Measurements from ENCODE around the gene SLC35A2.

SLC35A2 gene

GRCh38 chrX:48911412-48912182, at the start of gene SLC35A2:
Gene SLC35A2 (minus strand): TSS chrX:48911646. CDS start chrX:48911636, 10 bp downstream.
- DNase-seq, result peak; percentile 7

- DNase-seq, result no peak
These were observed 48.8 kb upstream of the SLC35A2 start for GRCh38 chrX:48960291-48960690.

GRCh38 chrX:48958635-48959094, 47.2 kb upstream of the SLC35A2 start:
- DNase-seq, result no peak

GRCh38 chrX:48957827-48958634, 46.6 kb upstream of the SLC35A2 start:
- peak; percentile 81 for DNase-seq

- no peak for DNase-seq
These were observed 46.0 kb upstream of the SLC35A2 start, which contains the start of gene OTUD5 for GRCh38 chrX:48957477-48957826. Gene OTUD5 (minus strand): TSS chrX:48957607. CDS start chrX:48957570, 37 bp downstream.

GRCh38 chrX:48956728-48957414, 45.4 kb upstream of the SLC35A2 start:
- no peak for DNase-seq

- DNase-seq, result no peak
These were observed 37.1 kb upstream of the SLC35A2 start for GRCh38 chrX:48948589-48948988.

GRCh38 chrX:48945517-48946348, 34.3 kb upstream of the SLC35A2 start:
- DNase-seq, result no peak

- no peak for DNase-seq
These were observed 31.4 kb upstream of the SLC35A2 start for GRCh38 chrX:48942895-48943294.

GRCh38 chrX:48940404-48940955, 29.0 kb upstream of the SLC35A2 start:
- no peak for DNase-seq

- no peak for DNase-seq
These were observed 28.2 kb upstream of the SLC35A2 start for GRCh38 chrX:48939524-48940228.

- no peak for DNase-seq
These were observed 27.4 kb upstream of the SLC35A2 start for GRCh38 chrX:48938721-48939425.

- DNase-seq, result peak; percentile 81
These were observed 25.8 kb upstream of the SLC35A2 start for GRCh38 chrX:48937054-48937907.

- no peak for DNase-seq
These were observed 25.1 kb upstream of the SLC35A2 start for GRCh38 chrX:48936429-48937053.

- DNase-seq, result no peak
These were observed 23.8 kb upstream of the SLC35A2 start for GRCh38 chrX:48935301-48935670.

GRCh38 chrX:48934581-48935300, 23.3 kb upstream of the SLC35A2 start:
- DNase-seq, result no peak

- no peak for DNase-seq
These were observed 22.3 kb upstream of the SLC35A2 start for GRCh38 chrX:48933757-48934156.

GRCh38 chrX:48927736-48928382, 16.4 kb upstream of the SLC35A2 start:
- DNase-seq, result no peak
